Keratinocyte (primary cell): Measurements from ENCODE around the gene VPS50.

Source experiments
- CTCF ChIP-seq, 3 experiments: IDR thresholded peaks in 1 of 3; conservative IDR thresholded peaks in 1 of 3; optimal IDR thresholded peaks in 1 of 3; 2 replicates in 2 of 3; 3 replicates in 1 of 3; pipeline versions ENCODE3 to v1.5.1; 2011; ENCODE audit warnings: low read length in 3 of 3, mild to moderate bottlenecking in 3 of 3, moderate library complexity in 2 of 3, control low read depth in 1 of 3, inconsistent platforms in 1 of 3; ENCODE audit not compliant: insufficient read depth in 2 of 3; ENCODE audit errors: extremely low read depth in 1 of 3
- EZH2 ChIP-seq: IDR thresholded peaks from one replicate; pipeline ENCODE4 v1.6.1; 2012; ENCODE audit warnings: inconsistent platforms, mild to moderate bottlenecking, low read length, moderate library complexity

GRCh38 chr7:93196336-93196735 lies 35.8 kb upstream of the VPS50 start:
- TF ChIP-seq CTCF (optimal IDR thresholded peaks at IDR 0.05 in 1 of 3, IDR thresholded peaks at IDR 0.05 in 1 of 3, conservative IDR thresholded peaks at IDR 0.05 in 1 of 3; ENCODE audit: extremely low read depth in 1 of 3, insufficient read depth in 2 of 3, low read length in 3 of 3) (no peak), EZH2 (no peak)
